Kidney epithelial cell (primary cell): ENCODE data around the gene COPS7A. TPM values are rescaled to one million over a fixed set of nuclear protein-coding genes. Genes with fewer than 3 reads are reported as not detected.

Source experiments
- DNase-seq: peaks from one replicate; pipeline ENCODE4 v3.0.0-alpha.2; 2010; ENCODE audit warnings: low read depth
- H3K27me3 ChIP-seq: 2 replicates; pipeline ENCODE4 v1.6.0; 2011; ENCODE audit warnings: low read length; ENCODE audit not compliant: control insufficient read depth, insufficient read depth
- H3K36me3 ChIP-seq: 2 replicates; pipeline ENCODE4 v1.5.1; 2011; ENCODE audit warnings: low read length; ENCODE audit not compliant: control insufficient read depth, insufficient read depth
- H3K4me3 ChIP-seq: 2 replicates; pipeline ENCODE4 v1.5.1; 2011; ENCODE audit warnings: low read depth, mild to moderate bottlenecking, control low read depth, low read length
- CTCF ChIP-seq: IDR thresholded peaks from 2 replicates; pipeline ENCODE4 v1.5.1; 2011; ENCODE audit warnings: mild to moderate bottlenecking, moderate library complexity, low read length, control low read depth, inconsistent platforms; ENCODE audit not compliant: insufficient read depth, poor library complexity, severe bottlenecking
- total RNA-seq: library from RNA; depleted of rRNA; stranded (reverse); fragments of >200 nt; gene quantifications from 2 replicates; pipeline ENCODE4 v1.2.3, GENCODE V29; 2015

The COPS7A gene
- total RNA-seq, 1 donor from 2014 or later = 69.1 TPM

- no peak overlapping the region for H3K4me3 ChIP-seq
- peaks cover 20% of the 10 kb centered on the region for H3K27me3 ChIP-seq
- DNase-seq = no peak
- H3K36me3 ChIP-seq = peaks cover 2% of the 10 kb centered on the region
- no peak for TF ChIP-seq CTCF
These were observed 45.8 kb downstream of the COPS7A start for GRCh38 chr12:6769666-6770065.

- peaks cover 20% of the 10 kb centered on the region for H3K27me3 ChIP-seq
- peaks cover 2% of the 10 kb centered on the region for H3K36me3 ChIP-seq
- no peak for DNase-seq
- no peak for TF ChIP-seq CTCF
- no peak overlapping the region for H3K4me3 ChIP-seq
These were observed 46.2 kb downstream of the COPS7A start for GRCh38 chr12:6770094-6770493.

- no peak for DNase-seq
- H3K36me3 ChIP-seq = peaks cover 2% of the 10 kb centered on the region
- H3K4me3 ChIP-seq = no peak overlapping the region
- TF ChIP-seq CTCF = no peak
- H3K27me3 ChIP-seq = peaks cover 20% of the 10 kb centered on the region
These were observed 46.8 kb downstream of the COPS7A start for GRCh38 chr12:6770600-6770999.

- peaks cover 20% of the 10 kb centered on the region for H3K27me3 ChIP-seq
- no peak overlapping the region for H3K4me3 ChIP-seq
- no peak for DNase-seq
- H3K36me3 ChIP-seq = peaks cover 2% of the 10 kb centered on the region
- no peak for TF ChIP-seq CTCF
These were observed 47.2 kb downstream of the COPS7A start for GRCh38 chr12:6771091-6771495.

GRCh38 chr12:6771509-6772330, 47.9 kb downstream of the COPS7A start:
- TF ChIP-seq CTCF = no peak
- H3K27me3 ChIP-seq = peaks cover 20% of the 10 kb centered on the region
- no peak overlapping the region for H3K4me3 ChIP-seq
- peaks cover 2% of the 10 kb centered on the region for H3K36me3 ChIP-seq
- no peak for DNase-seq

GRCh38 chr12:6772331-6772695, 48.5 kb downstream of the COPS7A start, which contains the start of gene LAG3:
Gene LAG3 (plus strand): TSS chr12:6772520. CDS start chr12:6772853, 333 bp downstream.
- H3K27me3 ChIP-seq = peaks cover 20% of the 10 kb centered on the region
- H3K36me3 ChIP-seq = peaks cover 2% of the 10 kb centered on the region
- no peak for TF ChIP-seq CTCF
- H3K4me3 ChIP-seq = no peak within 1 kb of the TSS
- DNase-seq = no peak
